ENCODE data around the gene ENPP4.
A peak's percentile ranks its signal among the peaks of the same experiment; 100 is the strongest.
"Not testable (repeated sequence)": the region's sequence is repeated elsewhere in the genome, so short reads cannot be mapped to it uniquely, and the experiment has no call there.

Gene ENPP4

GRCh38 chr6:46149066-46149465 is 19.3 kb downstream of the ENPP4 start:
- H3K36me3 Mint-ChIP-seq; H3K27ac Mint-ChIP-seq; ATAC-seq (ENCODE audit: low read depth); H3K27me3 Mint-ChIP-seq; DNase-seq (ENCODE audit: low spot score in 2 of 2); H3K4me1 Mint-ChIP-seq; H3K9me3 Mint-ChIP-seq; H3K4me3 Mint-ChIP-seq: not testable (repeated sequence)

DNA sequence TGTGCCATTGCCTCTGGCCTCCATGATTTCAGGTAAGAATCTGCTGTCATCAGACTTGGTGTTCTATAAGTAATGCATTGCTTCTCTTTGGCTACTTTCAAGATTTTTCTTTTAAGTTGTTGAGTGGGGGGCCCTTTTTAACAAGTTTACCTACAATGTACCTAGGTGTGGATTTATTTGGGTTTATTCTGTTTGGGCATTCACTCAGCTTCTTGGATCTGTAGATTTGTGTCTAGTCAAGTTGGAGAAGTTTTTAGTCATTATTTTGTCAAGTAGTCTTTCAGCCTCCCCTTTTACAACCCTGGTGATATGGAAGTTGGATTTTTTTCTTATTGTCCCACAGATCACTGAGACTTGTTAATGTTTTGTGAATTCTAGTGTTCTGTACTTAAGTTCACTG is 26.9 kb downstream of the ENPP4 start:
- Mint-ChIP-seq H3K9me3 (peaks cover 1% of the 10 kb centered on the region), H3K4me3 (no peak overlapping the region), H3K27ac (no peak overlapping the region), H3K4me1 (no peaks in the 10 kb centered on the region), H3K27me3 (no peaks in the 10 kb centered on the region), H3K36me3 (peaks cover 2% of the 10 kb centered on the region)
- no peak for ATAC-seq (ENCODE audit: low read depth)
- DNase-seq (ENCODE audit: low spot score in 2 of 2): no peak

DNA sequence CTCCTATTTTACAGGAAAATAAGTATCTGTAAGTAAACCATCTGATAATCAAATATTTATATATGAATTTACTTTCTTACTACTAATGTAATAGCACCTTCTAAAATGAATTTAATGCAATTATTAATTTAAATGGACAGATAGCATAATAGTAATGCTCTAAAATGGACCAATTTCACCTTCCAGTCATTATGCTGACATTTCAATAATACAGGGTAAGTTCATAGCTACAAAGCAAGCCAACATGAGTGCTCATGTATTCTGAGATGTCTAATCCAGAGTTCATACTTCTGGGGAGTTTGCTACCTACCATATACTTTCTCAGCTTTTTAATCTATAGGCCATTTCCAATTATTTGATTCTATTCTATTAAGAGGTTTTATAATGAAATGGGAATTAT is 29.4 kb downstream of the ENPP4 start:
- ATAC-seq (ENCODE audit: low read depth) (no peak), DNase-seq (ENCODE audit: low spot score in 2 of 2) (no peak)
- H3K27ac Mint-ChIP-seq: no peak overlapping the region
- no peaks in the 10 kb centered on the region for H3K4me1 Mint-ChIP-seq
- peaks cover 2% of the 10 kb centered on the region for H3K36me3 Mint-ChIP-seq
- no peaks in the 10 kb centered on the region for H3K9me3 Mint-ChIP-seq
- no peak overlapping the region for H3K4me3 Mint-ChIP-seq
- no peaks in the 10 kb centered on the region for H3K27me3 Mint-ChIP-seq

- H3K4me1 Mint-ChIP-seq: no peaks in the 10 kb centered on the region
- DNase-seq (ENCODE audit: low spot score in 2 of 2) (no peak), ATAC-seq (ENCODE audit: low read depth) (no peak)
- H3K4me3 Mint-ChIP-seq: no peak overlapping the region
- peaks cover 2% of the 10 kb centered on the region for H3K36me3 Mint-ChIP-seq
- H3K27me3 Mint-ChIP-seq: no peaks in the 10 kb centered on the region
- no peak overlapping the region for H3K27ac Mint-ChIP-seq
- no peaks in the 10 kb centered on the region for H3K9me3 Mint-ChIP-seq
Measured at GRCh38 chr6:46160102-46160501, 30.3 kb downstream of the ENPP4 start.

DNA sequence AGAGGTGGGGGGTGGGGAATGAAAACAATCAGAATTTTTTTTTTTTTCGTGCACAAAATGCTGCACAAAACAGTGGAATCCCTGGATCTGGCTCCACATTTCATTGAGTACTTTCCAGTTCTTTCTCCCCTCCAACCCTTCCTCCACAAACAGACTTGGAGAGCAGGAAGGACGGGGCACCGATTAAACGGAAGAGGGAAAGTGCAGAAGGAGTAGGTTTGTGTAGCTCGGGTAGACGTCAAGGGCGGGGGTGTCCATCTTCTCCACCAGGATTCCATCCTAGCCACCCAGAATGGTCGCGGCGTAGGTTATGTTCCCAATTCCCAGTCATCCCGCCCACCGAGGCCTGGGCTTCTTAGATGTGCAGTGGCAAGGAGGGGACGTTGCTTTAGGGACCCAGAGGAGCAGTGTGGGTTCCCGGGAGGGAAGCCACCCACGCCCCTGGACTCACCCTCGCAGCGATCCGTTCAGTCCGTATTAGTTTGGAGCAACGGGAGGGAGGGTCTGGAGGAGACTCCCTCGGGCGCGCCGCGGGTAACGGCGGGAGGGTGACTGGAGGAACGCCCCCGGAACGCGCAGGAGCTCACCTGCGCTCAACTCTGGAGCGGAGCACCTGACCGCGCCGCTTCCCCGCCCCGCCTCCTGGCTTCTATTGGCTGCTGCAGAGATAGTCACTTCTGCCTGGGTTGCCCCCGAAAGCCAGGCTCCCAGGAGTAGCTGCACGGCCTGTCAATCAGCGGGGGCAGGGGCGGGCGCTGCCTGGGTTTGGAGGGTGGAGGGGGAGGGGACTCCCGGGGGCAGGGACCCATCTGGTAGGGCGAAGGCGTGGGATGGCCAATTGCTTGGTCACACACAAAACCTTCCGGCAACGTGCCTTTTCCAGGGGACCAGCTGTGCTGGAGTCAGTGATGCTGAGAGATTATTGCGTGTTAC is 40.8 kb downstream of the ENPP4 start, which contains the start of gene ENPP5:
ENPP5 (minus strand) TSS at position 624 of the 933 bp plus-strand sequence. CDS start 2,718 bp downstream, outside the sequence.
- Mint-ChIP-seq H3K4me1 (peaks cover 8% of the 10 kb centered on the region), H3K4me3 (peak within 1 kb of the TSS; percentile 89), H3K36me3 (no peaks in the 10 kb centered on the region), H3K9me3 (no peaks in the 10 kb centered on the region), H3K27me3 (no peaks in the 10 kb centered on the region), H3K27ac (peak within 1 kb of the TSS; percentile 74)
- DNase-seq (ENCODE audit: low spot score in 2 of 2) (peak; percentile 53 to 64), ATAC-seq (ENCODE audit: low read depth) (peak; percentile 100)

- DNase-seq (ENCODE audit: low spot score in 2 of 2) (no peak), ATAC-seq (ENCODE audit: low read depth) (no peak)
- H3K27me3 Mint-ChIP-seq: no peaks in the 10 kb centered on the region
- H3K4me3 Mint-ChIP-seq: no peak overlapping the region
- peaks cover 10% of the 10 kb centered on the region for H3K4me1 Mint-ChIP-seq
- no peaks in the 10 kb centered on the region for H3K9me3 Mint-ChIP-seq
- no peak overlapping the region for H3K27ac Mint-ChIP-seq
- no peaks in the 10 kb centered on the region for H3K36me3 Mint-ChIP-seq
Measured at GRCh38 chr6:46172176-46172575, 42.4 kb downstream of the ENPP4 start.

- DNase-seq (ENCODE audit: low spot score in 2 of 2) (no peak), ATAC-seq (ENCODE audit: low read depth) (no peak)
- H3K4me3 Mint-ChIP-seq: no peak overlapping the region
- peaks cover 8% of the 10 kb centered on the region for H3K4me1 Mint-ChIP-seq
- no peaks in the 10 kb centered on the region for H3K9me3 Mint-ChIP-seq
- no peaks in the 10 kb centered on the region for H3K27me3 Mint-ChIP-seq
- H3K27ac Mint-ChIP-seq: no peak overlapping the region
- H3K36me3 Mint-ChIP-seq: no peaks in the 10 kb centered on the region
Measured at GRCh38 chr6:46174904-46175303, 45.1 kb downstream of the ENPP4 start.

DNA sequence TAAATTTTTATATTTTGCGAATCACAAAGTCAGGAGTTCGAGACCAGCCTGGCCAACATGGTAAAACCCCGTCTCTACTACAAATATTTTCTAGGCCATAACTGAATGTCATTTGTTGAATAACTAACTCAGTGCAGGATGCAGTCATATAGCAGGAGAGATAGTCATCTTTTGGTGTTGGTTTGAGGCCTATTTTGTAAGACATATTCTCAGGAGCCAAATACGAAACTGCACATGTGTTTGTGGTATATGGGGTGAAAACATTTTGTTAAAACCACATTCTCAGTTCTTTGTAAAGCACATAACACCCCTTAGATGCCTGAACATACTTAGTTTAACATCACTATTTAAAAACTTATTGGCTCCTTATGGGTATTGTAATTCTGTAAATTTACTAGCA is 45.7 kb downstream of the ENPP4 start:
- H3K9me3 Mint-ChIP-seq: no peaks in the 10 kb centered on the region
- no peaks in the 10 kb centered on the region for H3K36me3 Mint-ChIP-seq
- H3K27me3 Mint-ChIP-seq: no peaks in the 10 kb centered on the region
- H3K4me3 Mint-ChIP-seq: no peak overlapping the region
- no peak overlapping the region for H3K27ac Mint-ChIP-seq
- H3K4me1 Mint-ChIP-seq: peaks cover 3% of the 10 kb centered on the region
- DNase-seq (ENCODE audit: low spot score in 2 of 2) (no peak), ATAC-seq (ENCODE audit: low read depth) (no peak)

DNA sequence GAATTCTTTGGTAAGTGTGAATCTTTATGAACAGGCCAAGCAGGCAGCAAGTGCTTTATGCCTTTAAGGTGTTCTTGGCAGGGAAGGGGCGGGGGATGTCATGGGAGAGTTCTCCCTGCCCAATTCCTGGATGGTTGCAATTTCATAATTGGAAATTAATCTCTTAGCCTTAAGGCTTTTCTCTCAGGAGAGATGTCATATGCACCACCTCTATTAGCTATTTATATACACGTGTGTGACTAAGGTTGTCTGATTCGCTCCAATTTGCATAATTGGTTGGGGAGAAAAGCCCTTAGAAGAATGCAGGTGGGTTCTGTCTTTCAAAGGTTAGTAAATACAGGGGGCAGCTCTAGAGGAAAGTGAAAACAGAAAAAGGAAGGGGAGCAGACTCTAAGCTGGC is 46.2 kb downstream of the ENPP4 start:
- DNase-seq (ENCODE audit: low spot score in 2 of 2) (no peak), ATAC-seq (ENCODE audit: low read depth) (no peak)
- Mint-ChIP-seq H3K4me1 (peaks cover 2% of the 10 kb centered on the region), H3K27me3 (no peaks in the 10 kb centered on the region), H3K9me3 (no peaks in the 10 kb centered on the region), H3K4me3 (no peak overlapping the region), H3K36me3 (no peaks in the 10 kb centered on the region), H3K27ac (no peak overlapping the region)

- no peak for ATAC-seq (ENCODE audit: low read depth)
- H3K27ac Mint-ChIP-seq: no peak overlapping the region
- H3K9me3 Mint-ChIP-seq: no peaks in the 10 kb centered on the region
- no peaks in the 10 kb centered on the region for H3K36me3 Mint-ChIP-seq
- H3K4me3 Mint-ChIP-seq: no peak overlapping the region
- no peak for DNase-seq (ENCODE audit: low spot score in 2 of 2)
- H3K4me1 Mint-ChIP-seq: no peaks in the 10 kb centered on the region
- H3K27me3 Mint-ChIP-seq: peaks cover 8% of the 10 kb centered on the region
Measured at GRCh38 chr6:46184114-46184513, 54.3 kb downstream of the ENPP4 start.

DNA sequence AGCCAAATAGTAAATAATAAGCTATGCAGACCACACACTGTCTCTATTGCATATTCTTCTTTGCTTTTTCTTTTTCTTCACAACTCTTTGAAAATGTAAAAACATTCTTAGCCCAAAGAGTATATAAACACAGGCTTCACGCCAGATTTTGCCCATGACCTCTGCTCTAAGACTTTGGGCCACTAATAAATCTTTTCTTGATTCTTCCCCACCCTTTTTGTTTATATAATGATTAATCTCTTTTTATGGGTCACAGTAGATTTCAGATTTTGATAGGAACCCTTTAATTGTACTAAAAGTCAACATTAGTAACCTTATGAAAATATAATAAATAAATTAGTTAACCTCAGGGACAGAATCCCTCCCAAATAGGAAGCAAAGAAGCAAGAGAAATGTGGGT is 56.8 kb downstream of the ENPP4 start:
- no peak for DNase-seq (ENCODE audit: low spot score in 2 of 2)
- no peak overlapping the region for H3K27ac Mint-ChIP-seq
- H3K4me3 Mint-ChIP-seq: no peak overlapping the region
- H3K4me1 Mint-ChIP-seq: no peaks in the 10 kb centered on the region
- ATAC-seq (ENCODE audit: low read depth): no peak
- H3K9me3 Mint-ChIP-seq: no peaks in the 10 kb centered on the region
- H3K36me3 Mint-ChIP-seq: no peaks in the 10 kb centered on the region
- H3K27me3 Mint-ChIP-seq: peaks cover 8% of the 10 kb centered on the region

DNA sequence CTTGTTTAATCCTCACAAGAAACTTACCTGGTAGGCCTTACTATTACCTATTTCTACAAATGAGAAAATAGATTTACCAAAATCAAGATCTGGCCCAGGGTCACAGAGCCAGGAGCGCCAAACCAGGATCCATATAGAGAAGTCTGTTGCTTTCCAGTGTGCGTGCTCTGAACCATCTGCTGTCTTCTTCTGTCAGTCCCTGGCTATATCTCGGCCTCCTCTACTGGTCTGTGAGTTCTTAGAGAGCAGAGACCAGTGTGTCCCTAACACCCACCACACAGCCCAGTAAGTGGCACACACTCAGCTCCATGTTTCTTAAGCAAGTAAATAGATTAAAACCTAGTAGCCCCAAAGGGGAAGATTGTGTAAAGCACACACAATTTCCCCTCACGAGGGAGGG is 59.9 kb downstream of the ENPP4 start:
- no peak for ATAC-seq (ENCODE audit: low read depth)
- DNase-seq (ENCODE audit: low spot score in 2 of 2): no peak
- no peak overlapping the region for H3K4me3 Mint-ChIP-seq
- no peaks in the 10 kb centered on the region for H3K9me3 Mint-ChIP-seq
- H3K27me3 Mint-ChIP-seq: peaks cover 8% of the 10 kb centered on the region
- H3K4me1 Mint-ChIP-seq: no peaks in the 10 kb centered on the region
- H3K27ac Mint-ChIP-seq: no peak overlapping the region
- H3K36me3 Mint-ChIP-seq: peaks cover 2% of the 10 kb centered on the region

- peaks cover 5% of the 10 kb centered on the region for H3K27me3 Mint-ChIP-seq
Measured at GRCh38 chr6:46190889-46191288, 61.1 kb downstream of the ENPP4 start.

GRCh38 chr6:46191961-46192360 is 62.2 kb downstream of the ENPP4 start:
- Mint-ChIP-seq H3K36me3 (peaks cover 2% of the 10 kb centered on the region), H3K27me3 (peaks cover 3% of the 10 kb centered on the region), H3K27ac (no peak overlapping the region), H3K4me1 (no peaks in the 10 kb centered on the region), H3K9me3 (no peaks in the 10 kb centered on the region), H3K4me3 (no peak overlapping the region)
- no peak for DNase-seq (ENCODE audit: low spot score in 2 of 2)
- ATAC-seq (ENCODE audit: low read depth): no peak

More at GRCh38 chr6:46190889-46191288, 61.1 kb downstream of the ENPP4 start:
- no peak for ATAC-seq (ENCODE audit: low read depth)
- Mint-ChIP-seq H3K4me3 (no peak overlapping the region), H3K36me3 (peaks cover 2% of the 10 kb centered on the region), H3K9me3 (no peaks in the 10 kb centered on the region), H3K27ac (no peak overlapping the region), H3K4me1 (no peaks in the 10 kb centered on the region)
- no peak for DNase-seq (ENCODE audit: low spot score in 2 of 2)

All from memory B cell (primary cell).